ENCODE data around the gene USP7.
"Not testable (repeated sequence)": the region's sequence is repeated elsewhere in the genome, so short reads cannot be mapped to it uniquely, and the experiment has no call there.

USP7 gene

GRCh38 chr16:8972843-8973586, 9.3 kb upstream of the USP7 start:
- DNase-seq (ENCODE audit: low read depth, low spot score): no peak

GRCh38 chr16:8971416-8971815, 7.7 kb upstream of the USP7 start:
- DNase-seq (ENCODE audit: low read depth, low spot score): no peak

- not testable (repeated sequence) for DNase-seq (ENCODE audit: low read depth, low spot score)
These were observed 5.6 kb upstream of the USP7 start for GRCh38 chr16:8969202-8969897.

- DNase-seq (ENCODE audit: low read depth, low spot score): not testable (repeated sequence)
These were observed 4.3 kb upstream of the USP7 start for GRCh38 chr16:8968054-8968453.

- no peak for DNase-seq (ENCODE audit: low read depth, low spot score)
These were observed 3.6 kb upstream of the USP7 start for GRCh38 chr16:8967132-8967821.

- DNase-seq (ENCODE audit: low read depth, low spot score): no peak
These were observed 3.1 kb upstream of the USP7 start for GRCh38 chr16:8966817-8967131.

GRCh38 chr16:8964462-8964861, 756 bp upstream of the USP7 start:
- no peak for DNase-seq (ENCODE audit: low read depth, low spot score)

- DNase-seq (ENCODE audit: low read depth, low spot score): no peak
These were observed 491 bp downstream of the USP7 start for GRCh38 chr16:8963010-8963820.

- DNase-seq (ENCODE audit: low read depth, low spot score): peak; percentile 12
These were observed 1.2 kb downstream of the USP7 start for GRCh38 chr16:8962393-8963009.

GRCh38 chr16:8961811-8962390, 1.8 kb downstream of the USP7 start:
- DNase-seq (ENCODE audit: low read depth, low spot score): no peak

GRCh38 chr16:8960788-8961109, 3.0 kb downstream of the USP7 start:
- DNase-seq (ENCODE audit: low read depth, low spot score): no peak

GRCh38 chr16:8959921-8960787, 3.6 kb downstream of the USP7 start:
- DNase-seq (ENCODE audit: low read depth, low spot score): no peak

- no peak for DNase-seq (ENCODE audit: low read depth, low spot score)
These were observed 5.2 kb downstream of the USP7 start for GRCh38 chr16:8958344-8959167.

- DNase-seq (ENCODE audit: low read depth, low spot score): no peak
These were observed 6.1 kb downstream of the USP7 start for GRCh38 chr16:8957509-8958157.

- DNase-seq (ENCODE audit: low read depth, low spot score): no peak
These were observed 6.7 kb downstream of the USP7 start for GRCh38 chr16:8957063-8957397.

- no peak for DNase-seq (ENCODE audit: low read depth, low spot score)
These were observed 7.2 kb downstream of the USP7 start for GRCh38 chr16:8956265-8957062.

- no peak for DNase-seq (ENCODE audit: low read depth, low spot score)
These were observed 7.9 kb downstream of the USP7 start for GRCh38 chr16:8955828-8956227.

GRCh38 chr16:8953064-8953463, 10.6 kb downstream of the USP7 start:
- DNase-seq (ENCODE audit: low read depth, low spot score): no peak
